CD4-positive, alpha-beta T cell treated with Interleukin-6 for 4 hours (primary cell): ENCODE results near the gene IFIT2.
A peak's percentile ranks its signal among the peaks of the same experiment; 100 is the strongest.
"Not testable (repeated sequence)": the region's sequence is repeated elsewhere in the genome, so short reads cannot be mapped to it uniquely, and the experiment has no call there.

Experiments
- DNase-seq: peaks from one replicate; pipeline ENCODE4 v3.0.0-alpha.2; 2020; ENCODE audit warnings: mixed read lengths

The IFIT2 gene

GRCh38 chr10:89280508-89280907 is 21.3 kb upstream of the IFIT2 start:
- no peak for DNase-seq

- DNase-seq, result no peak
Observed at GRCh38 chr10:89281606-89282395, 20.0 kb upstream of the IFIT2 start.

DNA sequence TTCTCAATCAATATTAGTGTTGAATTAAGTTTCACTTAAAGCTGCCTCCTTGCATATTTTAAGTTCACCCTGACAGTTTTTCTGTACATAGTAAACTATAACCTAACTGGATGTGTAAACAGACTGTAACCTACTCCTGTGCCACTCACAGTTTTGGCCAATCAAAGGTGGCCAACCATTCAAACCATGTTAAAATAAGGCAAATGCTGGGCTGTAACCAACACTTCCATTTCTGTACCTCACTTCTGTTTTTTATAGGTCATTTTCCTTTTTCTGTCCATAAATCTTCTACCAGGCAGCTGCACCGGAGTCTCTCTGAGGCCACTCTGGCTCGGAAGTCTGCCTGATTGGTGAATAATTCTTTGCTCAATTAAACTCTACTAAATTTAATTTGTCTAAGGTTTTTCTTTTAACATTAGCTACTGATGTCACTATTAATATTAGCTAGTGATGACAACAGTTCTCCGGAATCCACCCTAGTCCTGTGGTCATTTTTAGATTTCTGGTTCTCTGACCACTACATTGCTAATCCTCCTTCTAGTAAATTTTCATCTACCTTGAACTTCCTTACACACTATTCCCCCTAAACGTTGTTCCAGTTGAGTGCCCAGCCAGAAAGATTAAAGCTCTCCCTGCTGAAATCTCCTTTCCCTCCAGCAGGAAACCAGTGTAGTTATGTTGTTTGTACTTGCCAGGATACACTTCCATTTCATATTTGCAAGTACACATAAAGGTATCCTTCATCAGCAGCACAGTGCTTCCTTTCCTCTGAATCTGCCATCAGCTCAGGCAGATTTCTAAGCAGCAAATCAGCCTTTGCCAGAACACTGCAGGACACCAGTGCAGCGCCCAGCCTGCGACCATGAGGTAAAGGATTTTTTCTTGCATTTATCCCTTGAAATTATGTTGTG is 18.6 kb upstream of the IFIT2 start:
- DNase-seq, result no peak

DNA sequence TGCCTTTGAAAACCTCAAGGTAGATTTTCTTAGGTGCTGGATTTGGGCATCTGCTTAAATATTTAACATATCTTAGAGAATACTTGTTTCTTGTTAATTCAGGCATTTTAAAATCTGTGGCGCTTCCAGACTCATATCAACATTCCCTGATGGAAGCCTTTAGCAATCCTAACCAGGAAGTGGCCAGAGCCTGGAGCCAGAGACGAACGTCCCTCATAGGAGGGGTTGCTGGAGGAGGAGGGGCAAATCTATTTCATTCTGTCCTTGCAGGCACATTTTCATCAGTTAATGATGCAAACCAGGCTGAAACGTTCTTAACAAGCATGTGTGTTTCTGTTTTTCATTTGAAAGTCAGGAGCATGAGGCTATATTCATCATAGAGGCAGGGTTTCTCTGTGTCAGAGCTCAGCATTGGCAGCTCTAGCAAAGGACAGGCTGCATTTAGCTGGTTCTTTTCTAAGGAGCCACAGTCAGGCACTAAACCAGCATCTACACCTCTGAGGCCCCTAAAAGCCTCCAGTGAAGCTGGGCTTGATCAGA is 17.8 kb upstream of the IFIT2 start:
- DNase-seq, result no peak

GRCh38 chr10:89284711-89285110 is 17.1 kb upstream of the IFIT2 start:
- DNase-seq, result not testable (repeated sequence)

DNA sequence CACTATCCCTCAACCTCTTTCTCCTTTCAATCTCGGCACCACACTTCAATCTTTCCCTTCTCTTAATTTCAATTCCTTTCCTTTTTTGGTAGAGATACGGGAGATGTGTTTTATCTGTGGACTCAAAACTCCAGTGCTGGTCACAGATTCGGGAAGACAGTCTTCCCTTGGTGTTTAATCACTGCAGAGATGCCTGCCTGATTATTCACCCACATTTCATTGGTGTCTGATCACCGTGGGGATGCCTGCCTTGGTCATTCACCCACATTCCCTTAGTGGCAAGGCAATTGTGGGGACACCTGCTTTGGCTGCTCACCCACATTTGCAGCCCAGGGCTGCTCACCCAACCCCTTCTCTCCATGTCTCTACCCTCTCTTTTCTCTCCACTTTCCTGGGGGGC is 16.5 kb upstream of the IFIT2 start:
- DNase-seq, result not testable (repeated sequence)

- DNase-seq, result no peak
Observed at GRCh38 chr10:89294721-89295239, 7.1 kb upstream of the IFIT2 start.

- DNase-seq, result no peak
Observed at GRCh38 chr10:89295597-89295996, 6.2 kb upstream of the IFIT2 start.

GRCh38 chr10:89296220-89296648 is 5.6 kb upstream of the IFIT2 start:
- no peak for DNase-seq

- DNase-seq, result no peak
Observed at GRCh38 chr10:89297356-89297755, 4.5 kb upstream of the IFIT2 start.

- DNase-seq, result no peak
Observed at GRCh38 chr10:89297791-89298190, 4.1 kb upstream of the IFIT2 start.

DNA sequence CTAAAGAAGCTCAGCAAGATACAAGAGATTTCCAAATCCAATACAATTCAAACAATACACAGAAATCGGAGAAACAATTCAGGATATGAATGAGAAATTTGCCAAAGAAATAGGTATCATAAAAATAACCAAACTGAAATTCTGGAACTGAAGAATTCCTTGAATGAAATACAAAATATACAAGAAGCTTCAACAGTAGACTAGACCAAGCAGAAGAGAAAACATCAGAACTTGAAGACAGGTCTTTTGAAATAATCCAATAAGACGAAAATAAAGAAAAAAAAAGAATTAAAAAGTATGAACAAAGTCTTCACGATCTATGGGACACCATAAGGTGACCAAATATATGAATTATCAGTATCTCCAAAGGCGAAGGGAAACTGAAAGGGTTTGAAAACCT is 2.8 kb upstream of the IFIT2 start:
- no peak for DNase-seq

- DNase-seq, result peak; percentile 22
Observed at GRCh38 chr10:89301232-89301631, 614 bp upstream of the IFIT2 start.

DNA sequence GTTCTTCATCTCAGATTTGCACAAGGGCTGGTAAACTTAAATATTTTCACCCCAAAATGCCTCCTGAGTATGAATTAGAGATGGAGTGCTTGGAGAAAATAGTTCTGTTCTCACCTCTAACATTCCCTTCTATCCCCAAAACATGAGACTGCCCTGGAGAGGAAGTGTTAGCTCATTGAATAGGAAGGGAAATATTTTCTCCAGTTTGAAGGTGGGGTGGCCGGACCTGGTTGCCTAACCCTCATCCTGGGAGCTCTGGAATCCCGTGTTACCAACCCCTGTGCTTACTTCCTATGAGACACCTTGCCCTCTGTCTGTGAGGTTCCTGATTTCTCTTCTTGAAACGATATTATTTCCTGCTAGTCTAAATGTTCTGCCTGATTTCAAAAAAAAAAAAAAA is 779 bp downstream of the IFIT2 start:
- DNase-seq, result no peak

DNA sequence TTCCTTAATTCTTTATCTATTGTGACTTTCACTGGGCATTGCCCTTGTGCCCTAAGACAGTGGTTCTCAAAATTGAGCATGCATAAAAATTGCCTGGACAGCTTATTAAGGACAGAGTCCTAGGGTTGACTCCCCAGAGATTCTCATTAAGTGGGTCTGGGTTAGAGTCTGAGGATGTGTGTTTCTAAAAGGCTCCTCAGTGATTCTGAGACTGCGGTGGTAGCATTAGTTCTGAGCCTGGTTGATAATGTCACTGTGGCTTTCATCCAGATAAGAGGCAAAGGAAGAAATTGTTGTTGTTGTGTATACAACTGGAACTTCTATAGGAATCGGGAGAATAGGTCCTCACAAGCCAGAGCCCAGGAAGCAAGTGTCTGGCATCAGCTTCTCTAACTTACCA is 1.3 kb downstream of the IFIT2 start:
- DNase-seq, result no peak

- no peak for DNase-seq
Observed at GRCh38 chr10:89304026-89304425, 2.2 kb downstream of the IFIT2 start.

DNA sequence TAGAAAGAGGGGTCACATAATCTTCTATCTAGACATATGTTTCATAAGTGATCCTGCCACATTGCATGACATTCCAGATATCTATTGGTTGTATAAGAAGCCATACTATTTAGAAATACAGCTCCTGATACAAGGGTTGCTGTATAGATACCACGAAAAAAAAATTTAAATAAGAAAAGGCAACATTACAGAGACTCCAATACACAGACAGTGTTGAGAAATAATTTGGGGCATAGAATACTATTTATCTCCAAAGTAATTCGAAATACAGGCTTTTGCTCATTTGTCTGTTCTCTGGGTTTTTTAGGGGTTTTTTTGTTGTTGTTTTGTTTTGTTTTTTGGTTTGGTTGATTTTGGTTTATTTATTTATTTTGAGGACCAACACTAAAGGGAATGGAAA is 2.6 kb downstream of the IFIT2 start:
- DNase-seq, result no peak

- DNase-seq, result no peak
Observed at GRCh38 chr10:89304925-89305324, 3.1 kb downstream of the IFIT2 start.

GRCh38 chr10:89305766-89306433 is 4.1 kb downstream of the IFIT2 start:
- DNase-seq, result no peak

- DNase-seq, result no peak
Observed at GRCh38 chr10:89306434-89307268, 4.8 kb downstream of the IFIT2 start.

DNA sequence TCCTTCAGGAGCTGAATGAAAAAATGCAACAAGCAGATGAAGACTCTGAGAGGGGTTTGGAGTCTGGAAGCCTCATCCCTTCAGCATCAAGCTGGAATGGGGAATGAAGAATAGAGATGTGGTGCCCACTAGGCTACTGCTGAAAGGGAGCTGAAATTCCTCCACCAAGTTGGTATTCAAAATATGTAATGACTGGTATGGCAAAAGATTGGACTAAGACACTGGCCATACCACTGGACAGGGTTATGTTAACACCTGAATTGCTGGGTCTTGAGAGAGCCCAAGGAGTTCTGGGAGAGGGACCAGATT is 5.4 kb downstream of the IFIT2 start:
- DNase-seq, result no peak

DNA sequence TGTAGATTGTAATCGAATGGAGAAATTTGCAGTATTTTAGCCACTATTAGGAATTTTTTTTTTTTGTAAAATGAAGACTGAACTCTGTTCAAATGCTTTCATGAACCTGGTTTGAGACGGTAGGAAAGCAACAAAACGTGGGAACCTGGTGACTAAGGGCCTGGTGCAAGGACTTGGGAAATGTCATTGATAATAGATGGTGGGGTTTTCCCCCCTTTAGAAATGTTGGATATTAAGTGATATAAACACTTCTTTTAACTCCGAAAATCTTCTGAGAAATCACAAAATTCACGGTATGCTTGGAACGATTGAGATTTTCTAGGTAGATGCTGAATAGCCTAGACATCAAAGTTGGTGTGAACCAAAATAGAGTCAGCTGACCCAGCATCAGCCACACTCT is 6.4 kb downstream of the IFIT2 start:
- DNase-seq, result no peak
